Muscle layer of colon (tissue), 2 donors: ENCODE results near the gene PXDC1.
"Not testable (repeated sequence)": the region's sequence is repeated elsewhere in the genome, so short reads cannot be mapped to it uniquely, and the experiment has no call there.

ENCODE experiments used
- H3K27ac ChIP-seq: one replicate; pipeline ENCODE4 v1.7.0; 2013; ENCODE audit warnings: low read depth, mild to moderate bottlenecking, low read length, moderate library complexity
- H3K27me3 ChIP-seq, 2 donors: one replicate each; pipeline ENCODE4 v1.7.0; 2013; ENCODE audit warnings: low read length in 2 of 2, mild to moderate bottlenecking in 2 of 2; ENCODE audit not compliant: insufficient read depth in 2 of 2, control insufficient read depth in 1 of 2
- H3K36me3 ChIP-seq: one replicate; pipeline ENCODE4 v1.7.0; 2013; ENCODE audit warnings: mild to moderate bottlenecking, low read length; ENCODE audit not compliant: insufficient read depth
- H3K4me1 ChIP-seq: one replicate; pipeline ENCODE4 v1.7.0; 2013; ENCODE audit warnings: mild to moderate bottlenecking, low read length; ENCODE audit not compliant: insufficient read depth
- H3K4me3 ChIP-seq, 2 donors: one replicate each; pipeline ENCODE4 v1.7.0; 2013; ENCODE audit warnings: low read length in 2 of 2, low read depth in 1 of 2, mild to moderate bottlenecking in 1 of 2, moderate library complexity in 1 of 2
- H3K9ac ChIP-seq: one replicate; pipeline ENCODE4 v1.7.0; 2013; ENCODE audit warnings: low read length
- H3K9me3 ChIP-seq: one replicate; pipeline ENCODE4 v1.7.0; 2013; ENCODE audit warnings: mild to moderate bottlenecking, low read length
- donor health status: abdominal sarcoma.
- donor health status: Adenocarcinoma of cecum.

Gene PXDC1

GRCh38 chr6:3769610-3770009, 18.1 kb upstream of the PXDC1 start:
- Histone ChIP-seq H3K27ac (no peak overlapping the region), H3K4me3 (no peak overlapping the region), H3K9ac (no peak overlapping the region), H3K4me1 (peaks cover 7% of the 10 kb centered on the region), H3K36me3 (no peaks in the 10 kb centered on the region), H3K27me3 (no peaks in the 10 kb centered on the region), H3K9me3 (no peaks in the 10 kb centered on the region)

- Histone ChIP-seq H3K9ac (no peak overlapping the region), H3K9me3 (no peaks in the 10 kb centered on the region), H3K27ac (no peak overlapping the region), H3K36me3 (no peaks in the 10 kb centered on the region), H3K27me3 (no peaks in the 10 kb centered on the region), H3K4me3 (no peak overlapping the region), H3K4me1 (peaks cover 7% of the 10 kb centered on the region)
These were observed 17.0 kb upstream of the PXDC1 start for GRCh38 chr6:3768502-3768901.

GRCh38 chr6:3767483-3767882, 16.0 kb upstream of the PXDC1 start:
- H3K27me3 ChIP-seq, H3K9ac ChIP-seq, H3K4me3 ChIP-seq, H3K9me3 ChIP-seq, H3K4me1 ChIP-seq, H3K36me3 ChIP-seq, H3K27ac ChIP-seq: not testable (repeated sequence)

- H3K27ac ChIP-seq, result no peak overlapping the region
These were observed 14.7 kb upstream of the PXDC1 start for GRCh38 chr6:3766214-3766613.

GRCh38 chr6:3765415-3765814, 13.9 kb upstream of the PXDC1 start:
- Histone ChIP-seq H3K9ac (no peak overlapping the region), H3K27me3 (no peaks in the 10 kb centered on the region), H3K4me3 (no peak overlapping the region), H3K9me3 (no peaks in the 10 kb centered on the region), H3K4me1 (peaks cover 7% of the 10 kb centered on the region), H3K36me3 (no peaks in the 10 kb centered on the region), H3K27ac (no peak overlapping the region)

More at GRCh38 chr6:3766214-3766613, 14.7 kb upstream of the PXDC1 start:
- peaks cover 7% of the 10 kb centered on the region for H3K4me1 ChIP-seq
- H3K9me3 ChIP-seq, result no peaks in the 10 kb centered on the region
- H3K9ac ChIP-seq, result no peak overlapping the region
- no peaks in the 10 kb centered on the region for H3K27me3 ChIP-seq
- H3K4me3 ChIP-seq, result no peak overlapping the region
- H3K36me3 ChIP-seq, result no peaks in the 10 kb centered on the region

GRCh38 chr6:3764516-3765335, 13.2 kb upstream of the PXDC1 start:
- Histone ChIP-seq H3K9me3 (no peaks in the 10 kb centered on the region), H3K36me3 (no peaks in the 10 kb centered on the region), H3K4me3 (no peak overlapping the region), H3K27ac (no peak overlapping the region), H3K27me3 (no peaks in the 10 kb centered on the region), H3K9ac (no peak overlapping the region), H3K4me1 (peaks cover 7% of the 10 kb centered on the region)

- Histone ChIP-seq H3K36me3 (no peaks in the 10 kb centered on the region), H3K27me3 (no peaks in the 10 kb centered on the region), H3K27ac (no peak overlapping the region), H3K9ac (no peak overlapping the region), H3K4me3 (no peak overlapping the region), H3K9me3 (no peaks in the 10 kb centered on the region), H3K4me1 (peaks cover 7% of the 10 kb centered on the region)
These were observed 11.3 kb upstream of the PXDC1 start for GRCh38 chr6:3762852-3763251.

- Histone ChIP-seq H3K27me3 (no peaks in the 10 kb centered on the region), H3K4me3 (no peak overlapping the region), H3K4me1 (peaks cover 7% of the 10 kb centered on the region), H3K9me3 (no peaks in the 10 kb centered on the region), H3K9ac (no peak overlapping the region), H3K27ac (no peak overlapping the region), H3K36me3 (no peaks in the 10 kb centered on the region)
These were observed 10.8 kb upstream of the PXDC1 start for GRCh38 chr6:3762359-3762758.

GRCh38 chr6:3761989-3762270, 10.4 kb upstream of the PXDC1 start:
- Histone ChIP-seq H3K27me3 (no peaks in the 10 kb centered on the region), H3K9ac (no peak overlapping the region), H3K4me1 (peaks cover 7% of the 10 kb centered on the region), H3K36me3 (no peaks in the 10 kb centered on the region), H3K27ac (no peak overlapping the region), H3K9me3 (no peaks in the 10 kb centered on the region), H3K4me3 (no peak overlapping the region)

GRCh38 chr6:3759646-3760232, 8.2 kb upstream of the PXDC1 start:
- Histone ChIP-seq H3K27ac (no peak overlapping the region), H3K36me3 (no peaks in the 10 kb centered on the region), H3K4me1 (no peaks in the 10 kb centered on the region), H3K9ac (no peak overlapping the region), H3K9me3 (no peaks in the 10 kb centered on the region), H3K4me3 (no peak overlapping the region), H3K27me3 (no peaks in the 10 kb centered on the region)

- H3K27ac ChIP-seq, result no peak overlapping the region
- H3K9ac ChIP-seq, result no peak overlapping the region
- no peaks in the 10 kb centered on the region for H3K27me3 ChIP-seq
- H3K4me3 ChIP-seq, result no peak overlapping the region
- H3K4me1 ChIP-seq, result no peaks in the 10 kb centered on the region
- H3K36me3 ChIP-seq, result no peaks in the 10 kb centered on the region
- no peaks in the 10 kb centered on the region for H3K9me3 ChIP-seq
These were observed 7.3 kb upstream of the PXDC1 start for GRCh38 chr6:3758842-3759144.
